Calu3 (cell line): ENCODE measurements around the gene POLR1D. TPM values are rescaled to one million over a fixed set of nuclear protein-coding genes. Genes with fewer than 3 reads are reported as not detected.
A peak's percentile ranks its signal among the peaks of the same experiment; 100 is the strongest.

Experiments
- BruUV-seq: library from RNA; stranded (reverse); fragments of 400-500 nt; replicated peaks from 2 replicates; lab custom pipeline; 2021; lab: Mats Ljungman, UMichigan
- CTCF ChIA-PET: fragments of 300-600 bp; sonication (Branson Sonifier 250); formaldehyde crosslinking; loops from one replicate; lab custom pipeline; 2022; ENCODE audit warnings: antibody characterized with exemption; lab: Charles Lee
- DNase-seq: peaks from one replicate; pipeline ENCODE4 v3.0.0; 2022
- H3K27ac Mint-ChIP-seq: one replicate; pipeline ENCODE4 v1.8.0; 2022; ENCODE audit warnings: mixed read lengths; ENCODE audit not compliant: unreplicated experiment
- H3K27me3 Mint-ChIP-seq: one replicate; pipeline ENCODE4 v1.8.0; 2022; ENCODE audit warnings: mixed read lengths; ENCODE audit not compliant: unreplicated experiment
- H3K36me3 Mint-ChIP-seq: one replicate; pipeline ENCODE4 v1.8.0; 2022; ENCODE audit warnings: mild to moderate bottlenecking, moderate library complexity, mixed read lengths; ENCODE audit not compliant: insufficient read depth, unreplicated experiment
- H3K4me1 Mint-ChIP-seq: one replicate; pipeline ENCODE4 v1.8.0; 2022; ENCODE audit warnings: mild to moderate bottlenecking, low read depth, mixed read lengths; ENCODE audit not compliant: unreplicated experiment
- H3K4me3 Mint-ChIP-seq: one replicate; pipeline ENCODE4 v1.8.0; 2022; ENCODE audit warnings: mild to moderate bottlenecking, low read depth, moderate library complexity, mixed read lengths; ENCODE audit not compliant: unreplicated experiment
- H3K9me3 Mint-ChIP-seq: one replicate; pipeline ENCODE4 v1.8.0; 2022; ENCODE audit warnings: low read depth, mixed read lengths; ENCODE audit not compliant: unreplicated experiment
- intact Hi-C: fragments of 100-400 bp; cut with micrococcal nuclease; formaldehyde crosslinking; loops from one replicate; pipeline ENCODE4 v1.10.0; 2022; ENCODE audit not compliant: unreplicated experiment
- total RNA-seq: library from RNA; stranded (reverse); gene quantifications from 2 replicates; pipeline ENCODE4 v1.2.3, GENCODE V29; 2022
- TF ChIP-seq, protein P1 (sequence below): fragments of 200-600 bp; IDR thresholded peaks from one replicate; pipeline ENCODE4 v1.8.0; 2022; ENCODE audit warnings: antibody characterized with exemption; ENCODE audit not compliant: unreplicated experiment

POLR1D gene
- total RNA-seq, 1 experiment from 2014 or later, result 97.7 TPM

DNA sequence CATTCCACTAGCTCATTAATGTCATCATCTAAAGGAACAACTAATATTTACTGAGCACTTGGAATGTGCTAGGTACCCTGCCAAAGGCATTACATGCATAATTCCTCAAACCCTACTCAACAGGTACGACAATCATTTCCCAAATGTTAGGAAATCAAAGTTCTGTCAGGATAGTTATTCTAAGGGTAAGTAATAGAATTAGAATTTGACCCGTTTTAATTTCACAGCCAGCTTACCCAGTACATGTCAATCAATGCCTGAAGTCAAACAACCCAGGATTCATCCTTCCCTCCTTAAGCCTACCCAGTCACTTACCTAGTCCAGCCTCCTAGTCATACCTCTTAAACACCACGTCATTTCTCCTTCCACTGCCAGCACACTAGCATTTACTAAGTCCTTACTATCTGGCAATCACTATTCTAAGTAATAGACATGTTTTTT lies 3.8 kb upstream of the POLR1D start:
- peaks cover 46% of the 10 kb centered on the region for H3K36me3 Mint-ChIP-seq
- H3K27ac Mint-ChIP-seq, result peak overlapping the region; percentile 35
- peaks cover 29% of the 10 kb centered on the region for H3K4me1 Mint-ChIP-seq
- intact Hi-C loops, result loop anchor here (5.0 kb wide), 2 partner anchors 41 to 86 kb away; no protein-coding TSS in a partner anchor
- TF ChIP-seq, protein P1, sequence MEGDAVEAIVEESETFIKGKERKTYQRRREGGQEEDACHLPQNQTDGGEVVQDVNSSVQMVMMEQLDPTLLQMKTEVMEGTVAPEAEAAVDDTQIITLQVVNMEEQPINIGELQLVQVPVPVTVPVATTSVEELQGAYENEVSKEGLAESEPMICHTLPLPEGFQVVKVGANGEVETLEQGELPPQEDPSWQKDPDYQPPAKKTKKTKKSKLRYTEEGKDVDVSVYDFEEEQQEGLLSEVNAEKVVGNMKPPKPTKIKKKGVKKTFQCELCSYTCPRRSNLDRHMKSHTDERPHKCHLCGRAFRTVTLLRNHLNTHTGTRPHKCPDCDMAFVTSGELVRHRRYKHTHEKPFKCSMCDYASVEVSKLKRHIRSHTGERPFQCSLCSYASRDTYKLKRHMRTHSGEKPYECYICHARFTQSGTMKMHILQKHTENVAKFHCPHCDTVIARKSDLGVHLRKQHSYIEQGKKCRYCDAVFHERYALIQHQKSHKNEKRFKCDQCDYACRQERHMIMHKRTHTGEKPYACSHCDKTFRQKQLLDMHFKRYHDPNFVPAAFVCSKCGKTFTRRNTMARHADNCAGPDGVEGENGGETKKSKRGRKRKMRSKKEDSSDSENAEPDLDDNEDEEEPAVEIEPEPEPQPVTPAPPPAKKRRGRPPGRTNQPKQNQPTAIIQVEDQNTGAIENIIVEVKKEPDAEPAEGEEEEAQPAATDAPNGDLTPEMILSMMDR, result no peak
- no peaks in the 10 kb centered on the region for H3K27me3 Mint-ChIP-seq
- DNase-seq, result no peak
- H3K9me3 Mint-ChIP-seq, result no peaks in the 10 kb centered on the region
- CTCF ChIA-PET, result interaction anchor here (0.8 kb wide), 1 partner anchor 12 kb away, joined by 3 read pairs; no protein-coding TSS in a partner anchor
- H3K4me3 Mint-ChIP-seq, result peak overlapping the region; percentile 87
- BruUV-seq, result no TSS peak

DNA sequence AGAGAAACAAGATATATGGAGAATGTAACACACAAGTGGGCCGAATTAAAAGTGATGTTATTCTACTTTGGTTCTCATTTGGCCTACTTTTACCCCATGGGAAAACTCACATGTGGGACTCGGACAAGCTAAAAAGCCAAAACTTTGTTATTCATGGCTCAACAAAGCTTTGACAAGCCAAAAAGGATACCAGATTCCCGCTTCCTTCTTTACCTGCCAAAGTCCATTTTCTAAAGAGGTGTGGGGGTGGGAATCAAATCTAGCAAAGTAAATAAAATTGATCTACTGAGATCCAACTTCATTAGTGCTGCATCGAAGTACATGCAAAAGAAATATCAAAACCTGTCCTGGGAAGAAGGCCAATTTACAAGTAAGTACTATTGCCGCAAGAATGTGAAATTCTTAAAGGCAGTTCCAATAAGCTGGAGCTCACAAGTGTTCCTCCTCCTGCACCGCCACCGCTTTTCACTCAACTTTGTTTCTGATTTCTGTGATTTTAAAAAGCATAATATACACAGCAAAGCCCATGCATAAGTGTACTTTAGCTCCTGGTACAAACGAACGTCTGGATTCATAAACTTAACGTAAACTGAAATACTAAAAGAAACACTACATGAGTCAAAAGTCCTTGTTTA lies 2.5 kb upstream of the POLR1D start:
- no peak for DNase-seq
- CTCF ChIA-PET, result interaction anchor here (0.6 kb wide), 1 partner anchor 343 kb away, joined by 3 read pairs; no protein-coding TSS in a partner anchor
- Mint-ChIP-seq H3K4me3 (peak overlapping the region; percentile 87), H3K9me3 (no peaks in the 10 kb centered on the region), H3K36me3 (peaks cover 56% of the 10 kb centered on the region), H3K27ac (peak overlapping the region; percentile 30), H3K27me3 (no peaks in the 10 kb centered on the region), H3K4me1 (peaks cover 35% of the 10 kb centered on the region)
- TF ChIP-seq, protein P1, result no peak
- intact Hi-C loops, result loop anchor here (5.0 kb wide), 2 partner anchors 42 to 87 kb away; no protein-coding TSS in a partner anchor
- BruUV-seq, result TSS peak; percentile 57

DNA sequence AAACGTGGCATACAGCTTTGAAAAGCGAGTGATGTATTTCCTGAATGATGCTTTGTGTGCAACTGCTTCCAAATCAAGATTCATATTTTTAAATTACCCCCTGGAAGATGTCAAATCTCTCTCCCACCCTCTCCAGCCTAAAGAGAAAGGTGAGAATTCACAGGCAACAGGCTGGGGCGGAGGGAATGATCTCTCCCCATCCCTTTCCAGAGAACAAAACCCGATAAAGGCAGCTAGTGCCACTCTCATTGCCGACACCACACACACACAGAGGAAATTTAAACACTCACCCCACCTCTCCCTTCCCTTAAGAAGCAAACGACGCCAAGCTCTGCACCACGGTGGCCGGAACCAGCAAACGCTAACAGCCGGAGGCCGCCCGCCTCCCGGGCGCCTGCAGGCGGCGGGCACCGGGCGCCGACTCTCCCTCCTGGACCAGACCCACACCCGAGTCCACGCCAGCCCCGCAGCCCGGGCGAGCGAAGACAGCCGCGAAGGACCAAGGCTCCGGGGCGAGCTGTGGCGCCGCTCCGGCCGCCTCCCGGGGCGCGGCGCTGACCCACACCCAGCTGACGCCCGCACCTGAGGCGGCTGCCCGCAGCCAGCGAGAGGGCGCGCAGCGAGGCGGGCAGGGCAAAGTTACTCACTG lies 1.8 kb upstream of the POLR1D start:
- Mint-ChIP-seq H3K4me3 (peak overlapping the region; percentile 87), H3K27me3 (no peaks in the 10 kb centered on the region), H3K4me1 (peaks cover 38% of the 10 kb centered on the region), H3K9me3 (no peaks in the 10 kb centered on the region), H3K36me3 (peaks cover 56% of the 10 kb centered on the region), H3K27ac (peak overlapping the region; percentile 30)
- BruUV-seq, result no TSS peak
- TF ChIP-seq, protein P1, result peak; percentile 15
- peak; percentile 34 for DNase-seq
- intact Hi-C loops, result loop anchor here (5.0 kb wide), 2 partner anchors 43 to 88 kb away; no protein-coding TSS in a partner anchor
- CTCF ChIA-PET, result interaction anchor here (0.6 kb wide), 1 partner anchor 342 kb away, joined by 3 read pairs; no protein-coding TSS in a partner anchor

DNA sequence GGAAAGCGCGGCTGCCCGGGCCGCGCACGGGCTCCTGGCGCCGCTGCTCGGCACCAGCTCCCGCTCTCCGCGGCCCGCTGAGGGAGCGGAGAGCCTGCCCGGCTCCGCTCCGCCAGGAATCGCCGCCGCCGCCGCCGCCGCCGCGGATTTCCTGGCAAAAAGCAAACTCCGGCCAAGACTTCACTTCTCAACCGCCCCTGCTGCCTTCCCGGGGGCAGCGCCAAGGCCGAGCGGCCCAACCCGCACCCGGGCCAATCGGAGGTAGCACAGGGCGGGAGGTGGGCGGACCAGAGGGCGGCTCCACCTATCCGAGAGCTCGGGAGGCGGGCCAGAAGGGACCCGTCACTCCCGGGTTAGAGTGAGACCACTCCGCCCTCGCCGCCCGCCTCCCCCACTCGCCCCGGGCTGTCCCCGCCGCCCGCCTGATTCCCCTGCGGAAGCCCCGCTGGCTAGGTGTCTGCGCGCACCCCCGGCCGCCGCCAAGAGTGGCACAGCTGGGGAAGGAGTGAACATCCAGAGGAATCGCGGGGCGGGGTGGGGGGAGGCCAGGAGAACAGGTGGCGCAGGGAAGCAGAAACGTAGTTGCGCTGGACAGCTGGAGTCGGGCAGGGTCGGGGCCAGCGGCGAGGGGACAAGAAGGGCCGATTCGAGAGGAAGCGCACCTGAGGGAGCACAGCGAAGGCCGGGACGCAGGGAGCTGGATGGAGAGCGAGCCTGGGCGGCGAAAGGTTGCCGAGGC lies 1.1 kb upstream of the POLR1D start, which contains the start of gene LNX2:
Gene LNX2, minus strand, starts transcription at position 153 of the 739 bp plus-strand sequence. CDS start 38,826 bp downstream, outside the sequence.
- no peaks in the 10 kb centered on the region for H3K27me3 Mint-ChIP-seq
- CTCF ChIA-PET, result interaction anchor here (0.8 kb wide), 1 partner anchor 87 kb away, joined by 3 read pairs; no protein-coding TSS in a partner anchor

More for the DNA sequence above, 1.1 kb upstream of the POLR1D start, which contains the start of gene LNX2:
- Mint-ChIP-seq H3K27ac (peak within 1 kb of the TSS; percentile 84), H3K36me3 (peaks cover 62% of the 10 kb centered on the region), H3K4me1 (peaks cover 45% of the 10 kb centered on the region), H3K4me3 (peak within 1 kb of the TSS; percentile 87), H3K9me3 (no peaks in the 10 kb centered on the region)
- no TSS peak for BruUV-seq
- intact Hi-C loops, result no loop called here
- DNase-seq, result peak; percentile 95
- TF ChIP-seq, protein P1, result no peak
